ENCODE measurements around the gene EAPP. TPM values are rescaled to one million over a fixed set of nuclear protein-coding genes. Genes with fewer than 3 reads are reported as not detected.

Gene EAPP
- total and polyA plus RNA-seq, 4 donors: 25.4 to 92.6 (median 32.0) TPM

- Histone ChIP-seq H3K9ac (ENCODE audit: insufficient read depth in 1 of 2, low read length in 2 of 2) (no peak overlapping the region), H3K27ac (ENCODE audit: low read depth in 1 of 2, low read length in 1 of 2) (no peak overlapping the region)
- 92 to 96% methylated on average over 2 of the region's 2 CpGs for WGBS, 2 donors
These were observed 65.3 kb downstream of the EAPP start for GRCh38 chr14:34474187-34474679.

GRCh38 chr14:34472706-34473279, 66.7 kb downstream of the EAPP start:
- no peaks in the 10 kb centered on the region for H3K36me3 ChIP-seq (ENCODE audit: control insufficient read depth in 4 of 4, insufficient read depth in 4 of 4, low read length in 4 of 4)
- no peak overlapping the region for H3K9ac ChIP-seq (ENCODE audit: insufficient read depth in 1 of 2, low read length in 2 of 2)
- H3K9me3 ChIP-seq (ENCODE audit: control insufficient read depth in 4 of 4, insufficient read depth in 3 of 4, low read length in 3 of 4): no peaks in the 10 kb centered on the region
- no peak overlapping the region for H3K27ac ChIP-seq (ENCODE audit: low read depth in 1 of 2, low read length in 1 of 2)
- 83 to 87% methylated on average over 6 of the region's 6 CpGs for WGBS, 2 donors
- H3K27me3 ChIP-seq (ENCODE audit: control insufficient read depth in 3 of 3, insufficient read depth in 3 of 3, low read length in 2 of 3): no peaks in the 10 kb centered on the region
- no peaks in the 10 kb centered on the region for H3K4me1 ChIP-seq (ENCODE audit: control insufficient read depth in 5 of 5, insufficient read depth in 5 of 5, low read length in 5 of 5)
- no peak for TF ChIP-seq CTCF (IDR thresholded peaks at IDR 0.05; ENCODE audit: control extremely low read depth, extremely low read depth)
- H3K4me3 ChIP-seq: no peak overlapping the region
- DNase-seq (no peak), ATAC-seq (ENCODE audit: insufficient read depth, low FRiP score) (no peak)

More at GRCh38 chr14:34474187-34474679, 65.3 kb downstream of the EAPP start:
- Histone ChIP-seq H3K9me3 (ENCODE audit: control insufficient read depth in 4 of 4, insufficient read depth in 3 of 4, low read length in 3 of 4) (no peaks in the 10 kb centered on the region), H3K27me3 (ENCODE audit: control insufficient read depth in 3 of 3, insufficient read depth in 3 of 3, low read length in 2 of 3) (no peaks in the 10 kb centered on the region), H3K36me3 (ENCODE audit: control insufficient read depth in 4 of 4, insufficient read depth in 4 of 4, low read length in 4 of 4) (no peaks in the 10 kb centered on the region), H3K4me3 (no peak overlapping the region), H3K4me1 (ENCODE audit: control insufficient read depth in 5 of 5, insufficient read depth in 5 of 5, low read length in 5 of 5) (no peaks in the 10 kb centered on the region)
- no peak for TF ChIP-seq CTCF (IDR thresholded peaks at IDR 0.05; ENCODE audit: control extremely low read depth, extremely low read depth)
- no peak for ATAC-seq (ENCODE audit: insufficient read depth, low FRiP score)
- DNase-seq: no peak

- no peak for TF ChIP-seq CTCF (IDR thresholded peaks at IDR 0.05; ENCODE audit: control extremely low read depth, extremely low read depth)
These were observed 69.2 kb downstream of the EAPP start for GRCh38 chr14:34470319-34470718.

GRCh38 chr14:34466691-34467090, 72.8 kb downstream of the EAPP start:
- no peak for TF ChIP-seq CTCF (IDR thresholded peaks at IDR 0.05; ENCODE audit: control extremely low read depth, extremely low read depth)
- H3K27me3 ChIP-seq (ENCODE audit: control insufficient read depth in 3 of 3, insufficient read depth in 3 of 3, low read length in 2 of 3): no peaks in the 10 kb centered on the region
- no peak for DNase-seq
- H3K9ac ChIP-seq (ENCODE audit: insufficient read depth in 1 of 2, low read length in 2 of 2): no peak overlapping the region
- peaks cover 0 to 4% (median 0%) of the 10 kb centered on the region in 5 donors for H3K4me1 ChIP-seq (ENCODE audit: control insufficient read depth in 5 of 5, insufficient read depth in 5 of 5, low read length in 5 of 5)
- H3K9me3 ChIP-seq (ENCODE audit: control insufficient read depth in 4 of 4, insufficient read depth in 3 of 4, low read length in 3 of 4): no peaks in the 10 kb centered on the region
- H3K4me3 ChIP-seq: no peak overlapping the region
- H3K27ac ChIP-seq (ENCODE audit: low read depth in 1 of 2, low read length in 1 of 2): no peak overlapping the region
- ATAC-seq (ENCODE audit: insufficient read depth, low FRiP score): no peak
- WGBS, 2 donors: 98 to 100% methylated on average over 2 of the region's 2 CpGs
- H3K36me3 ChIP-seq (ENCODE audit: control insufficient read depth in 4 of 4, insufficient read depth in 4 of 4, low read length in 4 of 4): no peaks in the 10 kb centered on the region

More at GRCh38 chr14:34470319-34470718, 69.2 kb downstream of the EAPP start:
- ATAC-seq (ENCODE audit: insufficient read depth, low FRiP score): no peak
- H3K4me1 ChIP-seq (ENCODE audit: control insufficient read depth in 5 of 5, insufficient read depth in 5 of 5, low read length in 5 of 5): no peaks in the 10 kb centered on the region
- H3K9me3 ChIP-seq (ENCODE audit: control insufficient read depth in 4 of 4, insufficient read depth in 3 of 4, low read length in 3 of 4): no peaks in the 10 kb centered on the region
- no peak overlapping the region for H3K9ac ChIP-seq (ENCODE audit: insufficient read depth in 1 of 2, low read length in 2 of 2)
- H3K36me3 ChIP-seq (ENCODE audit: control insufficient read depth in 4 of 4, insufficient read depth in 4 of 4, low read length in 4 of 4): no peaks in the 10 kb centered on the region
- H3K27ac ChIP-seq (ENCODE audit: low read depth in 1 of 2, low read length in 1 of 2): no peak overlapping the region
- DNase-seq: no peak
- no peak overlapping the region for H3K4me3 ChIP-seq
- H3K27me3 ChIP-seq (ENCODE audit: control insufficient read depth in 3 of 3, insufficient read depth in 3 of 3, low read length in 2 of 3): no peaks in the 10 kb centered on the region

Data from lung (tissue), 12 donors.